Measurements from ENCODE around the gene NKAIN2.
"Not testable (repeated sequence)": the region's sequence is repeated elsewhere in the genome, so short reads cannot be mapped to it uniquely, and the experiment has no call there.

NKAIN2 gene

DNA sequence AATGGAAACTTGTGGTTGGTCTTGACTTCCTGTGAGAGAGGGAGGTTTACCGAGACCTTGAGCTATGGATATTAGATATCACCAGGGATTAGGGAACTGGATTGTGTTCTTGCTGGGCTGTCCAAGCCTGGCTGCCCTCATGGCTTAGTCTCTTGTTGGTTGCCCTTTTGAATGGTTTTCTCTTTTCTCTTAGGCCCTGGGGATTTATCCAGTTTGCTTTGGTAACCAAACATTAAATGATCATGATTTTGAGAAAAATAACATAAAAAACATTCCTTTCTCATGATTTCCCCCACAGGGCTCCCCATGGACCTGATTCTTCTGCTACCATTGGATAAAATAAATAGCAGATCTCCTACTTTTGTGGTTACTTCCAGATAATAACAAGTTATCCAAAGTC lies 852.2 kb downstream of the NKAIN2 start:
- no peak for DNase-seq

DNA sequence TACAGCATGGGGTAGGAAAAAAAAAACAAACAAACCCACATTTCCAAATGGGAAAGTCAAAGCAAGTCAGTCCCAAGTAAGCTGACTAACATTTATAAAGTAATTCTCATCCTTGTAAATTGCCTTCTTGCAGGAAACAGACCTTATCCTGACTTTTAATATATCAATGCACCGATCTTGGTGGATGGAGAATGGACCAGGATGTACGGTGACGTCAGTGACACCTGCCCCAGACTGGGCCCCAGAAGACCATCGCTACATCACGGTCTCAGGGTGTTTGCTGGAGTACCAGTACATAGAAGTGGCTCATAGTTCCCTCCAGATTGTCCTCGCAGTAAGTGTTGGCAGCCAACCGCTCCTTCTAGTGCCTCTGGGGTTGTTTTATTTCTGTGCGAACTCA lies 854.4 kb downstream of the NKAIN2 start:
- no peak for DNase-seq

DNA sequence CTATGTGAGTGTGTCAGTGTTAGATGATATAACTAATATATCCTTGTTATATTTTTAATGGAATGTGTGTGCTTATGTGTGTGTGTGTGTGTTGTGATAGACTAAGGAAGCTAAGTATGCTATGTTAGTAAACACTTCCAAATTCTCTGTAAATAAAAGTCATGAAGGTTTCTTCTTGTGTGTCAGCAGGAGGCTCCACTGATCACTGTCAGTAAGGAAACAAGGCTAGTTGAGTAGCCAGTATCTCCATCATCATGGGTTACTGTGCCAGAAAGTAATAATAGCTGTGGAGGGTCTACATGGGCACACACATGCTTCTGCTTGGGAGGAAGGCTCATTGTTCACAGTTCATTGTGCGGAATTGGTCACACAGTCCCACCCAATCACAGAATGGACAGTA lies 855.8 kb downstream of the NKAIN2 start:
- DNase-seq = no peak

DNA sequence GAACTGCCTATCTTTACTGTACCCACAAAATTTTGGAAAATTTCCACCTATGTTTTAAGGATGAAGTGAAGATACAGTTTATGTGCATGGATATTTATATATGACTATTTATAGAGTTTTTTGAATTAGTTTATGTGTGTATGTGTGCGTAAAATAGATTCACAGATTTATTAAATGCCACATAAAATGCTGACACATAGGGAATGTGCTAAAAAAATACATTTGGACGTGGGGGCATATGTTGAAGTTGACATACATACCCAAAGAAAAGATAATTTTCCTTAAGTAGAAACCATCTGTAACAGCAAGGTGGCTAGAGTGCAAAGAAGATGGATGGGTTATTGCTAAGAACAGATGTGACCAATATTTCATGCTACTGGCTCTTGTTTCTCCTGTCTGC lies 856.5 kb downstream of the NKAIN2 start:
- no peak for DNase-seq

DNA sequence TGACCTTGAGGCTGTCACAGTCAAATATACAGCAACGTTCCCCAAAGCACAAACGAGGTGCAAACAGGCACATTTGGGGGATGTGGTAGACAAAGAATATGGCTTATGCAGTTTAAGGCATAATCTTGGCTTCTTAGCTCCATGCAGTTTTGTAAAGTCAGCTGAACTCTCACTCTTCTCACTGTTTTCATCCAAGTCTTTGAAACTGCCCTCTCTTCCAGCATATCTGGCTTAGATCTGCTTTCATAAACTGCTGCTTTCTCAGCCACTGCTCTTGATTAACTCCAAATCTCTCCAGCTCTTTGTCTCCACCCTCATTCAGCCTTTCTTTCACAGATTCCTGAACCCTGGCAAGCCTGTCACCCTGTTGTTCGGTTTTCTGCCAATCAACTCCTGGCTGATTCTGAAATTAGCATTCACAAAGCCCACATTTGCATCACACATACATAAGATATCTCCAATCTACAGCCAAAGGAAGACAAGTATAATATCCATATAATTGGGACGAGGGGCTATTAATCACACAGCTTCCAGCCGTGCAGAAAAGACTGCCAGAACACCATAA lies 857.5 kb downstream of the NKAIN2 start:
- DNase-seq = no peak

DNA sequence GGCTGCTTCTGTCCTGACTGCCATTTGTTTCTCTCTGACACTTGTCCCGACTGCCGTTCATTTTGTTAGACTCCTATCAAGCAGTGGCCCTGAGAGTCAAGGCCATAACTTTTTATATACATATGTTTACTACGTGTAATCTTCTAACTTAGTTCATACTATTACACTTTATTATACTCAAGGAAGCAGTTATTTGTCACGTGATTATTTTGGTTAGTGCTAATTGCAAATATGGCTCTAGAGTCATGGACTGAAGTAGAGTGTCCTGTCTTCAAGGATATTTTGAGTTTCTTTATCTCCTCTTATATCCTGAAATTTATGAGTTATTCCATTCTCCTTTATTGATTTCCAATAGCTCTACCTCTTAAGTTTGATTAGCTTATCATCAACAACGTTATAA lies 864.4 kb downstream of the NKAIN2 start:
- DNase-seq = no peak

DNA sequence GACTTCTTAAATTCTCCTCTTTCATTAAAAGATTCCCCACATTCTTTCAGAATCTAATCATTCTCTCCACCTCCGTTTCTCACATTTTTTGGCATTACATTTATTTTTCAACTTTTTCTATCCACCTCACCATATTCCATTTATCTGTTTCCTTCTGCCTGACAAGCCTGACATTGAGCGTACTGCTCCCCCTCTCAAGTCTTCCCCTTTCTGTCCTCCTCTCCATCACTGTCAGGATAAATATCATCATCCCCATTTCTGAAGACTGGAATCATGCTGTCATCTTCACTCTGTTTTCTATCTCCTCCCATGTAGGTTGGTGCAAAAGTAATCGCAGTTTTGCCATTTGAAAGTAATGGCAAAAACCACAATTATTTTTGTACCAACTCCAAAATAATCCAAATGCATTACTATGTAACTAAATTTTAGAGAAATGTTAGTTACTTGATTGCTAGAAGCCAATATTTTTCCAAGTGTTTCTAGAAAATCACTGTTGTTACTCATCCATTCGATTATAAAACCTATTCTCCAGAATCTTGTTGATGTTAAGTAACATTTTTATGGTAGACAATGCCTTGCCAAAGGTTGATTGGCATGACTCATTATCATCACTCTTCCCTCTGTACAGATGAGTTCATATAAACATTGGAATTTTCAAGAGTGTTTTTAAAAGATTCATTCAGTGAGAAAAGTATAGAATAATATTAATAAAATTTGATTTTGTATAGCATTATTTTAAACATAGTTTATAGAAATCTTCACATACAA lies 866.2 kb downstream of the NKAIN2 start:
- DNase-seq = no peak

DNA sequence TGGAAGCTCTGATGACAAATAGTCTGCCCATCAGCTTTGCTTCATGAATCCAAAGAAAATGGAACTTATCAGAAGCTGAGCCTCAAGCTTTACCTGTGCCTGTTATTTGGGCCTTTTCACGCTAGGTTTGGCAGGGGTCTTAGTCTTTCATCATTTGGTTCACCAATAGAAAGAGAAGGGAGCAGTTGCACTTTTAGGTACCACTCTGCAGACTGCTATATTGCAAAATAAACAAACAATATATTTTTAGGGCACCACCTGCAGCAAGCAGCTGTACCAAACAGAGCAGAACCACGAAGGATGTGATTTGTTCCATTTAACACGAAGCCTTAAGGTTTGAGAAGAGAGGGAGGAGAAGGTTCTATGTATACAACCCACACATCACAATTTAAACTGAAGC lies 867.1 kb downstream of the NKAIN2 start:
- DNase-seq = no peak

DNA sequence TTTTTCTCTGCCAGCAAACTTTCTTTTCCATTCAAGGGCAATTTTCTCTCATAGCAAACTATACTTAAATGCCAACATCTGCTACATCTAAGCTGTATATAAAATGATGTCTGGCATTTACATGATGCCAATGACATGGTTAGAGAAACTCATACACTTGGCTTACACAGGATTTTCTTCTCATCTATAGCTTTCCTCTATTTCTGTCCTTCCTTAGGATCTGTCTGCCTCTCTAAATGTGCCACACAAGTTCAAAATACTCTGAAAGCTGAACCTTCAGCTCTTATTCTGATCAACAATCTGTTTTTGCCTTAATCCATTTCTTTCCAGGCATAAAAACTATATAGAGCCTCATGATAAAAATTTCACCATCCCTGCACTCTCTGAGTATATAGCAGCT lies 867.7 kb downstream of the NKAIN2 start:
- DNase-seq = no peak

DNA sequence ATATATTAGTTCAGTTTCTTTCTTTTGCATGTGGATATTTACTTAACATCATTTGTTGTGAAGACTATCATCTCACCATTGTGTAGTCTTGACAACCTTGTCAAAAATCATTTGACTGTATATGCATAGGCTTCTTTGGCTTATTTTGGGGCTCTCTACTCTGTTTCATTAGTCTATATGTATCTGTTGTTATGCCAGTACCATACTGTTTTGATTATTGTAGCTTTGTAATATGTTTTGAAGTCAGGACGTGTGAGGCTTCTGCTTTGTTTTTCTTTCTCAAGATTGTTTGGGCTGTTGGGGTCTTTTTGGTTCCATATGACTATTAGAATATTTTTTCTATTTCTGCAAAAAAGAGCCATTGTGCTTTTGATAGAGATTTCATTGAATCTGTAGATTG lies 870.4 kb downstream of the NKAIN2 start:
- no peak for DNase-seq

DNA sequence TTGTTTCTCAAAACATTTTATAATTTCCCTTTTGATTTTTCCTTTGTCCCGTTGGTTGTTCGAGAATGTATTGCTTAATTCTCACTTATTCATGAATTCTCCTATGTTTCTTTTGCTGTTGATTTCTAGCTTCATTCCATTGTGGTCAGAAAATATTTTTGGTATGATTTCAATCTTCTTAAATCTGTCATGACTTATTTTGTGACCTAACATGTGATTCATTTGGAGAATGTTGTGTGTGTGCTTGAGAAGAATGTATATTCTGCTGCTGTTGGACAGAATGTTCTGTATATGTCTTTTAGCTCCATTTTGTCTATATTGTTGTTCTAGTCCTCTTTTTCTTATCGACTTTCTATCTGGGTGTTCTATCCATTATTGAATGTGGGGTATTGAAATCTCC lies 872.4 kb downstream of the NKAIN2 start:
- DNase-seq = no peak

DNA sequence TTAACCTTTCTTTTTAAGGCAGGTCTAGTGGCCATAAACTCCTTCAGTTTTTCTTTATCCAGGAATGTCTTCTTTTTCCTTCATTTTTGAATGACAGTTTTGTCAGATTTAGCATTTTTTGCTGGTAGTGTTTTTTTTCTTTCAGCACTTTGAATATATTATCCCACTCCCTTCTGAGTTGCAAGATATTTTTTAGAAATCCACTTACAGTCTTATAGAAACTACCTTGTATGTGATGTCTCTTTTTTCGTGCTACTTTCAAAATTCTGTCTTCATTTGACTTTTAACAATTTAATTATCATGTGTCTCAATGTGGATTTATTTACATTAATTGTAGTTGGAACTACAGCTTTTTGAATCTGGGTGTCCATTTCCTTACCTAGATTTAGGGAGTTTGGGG lies 874.2 kb downstream of the NKAIN2 start:
- DNase-seq = no peak

DNA sequence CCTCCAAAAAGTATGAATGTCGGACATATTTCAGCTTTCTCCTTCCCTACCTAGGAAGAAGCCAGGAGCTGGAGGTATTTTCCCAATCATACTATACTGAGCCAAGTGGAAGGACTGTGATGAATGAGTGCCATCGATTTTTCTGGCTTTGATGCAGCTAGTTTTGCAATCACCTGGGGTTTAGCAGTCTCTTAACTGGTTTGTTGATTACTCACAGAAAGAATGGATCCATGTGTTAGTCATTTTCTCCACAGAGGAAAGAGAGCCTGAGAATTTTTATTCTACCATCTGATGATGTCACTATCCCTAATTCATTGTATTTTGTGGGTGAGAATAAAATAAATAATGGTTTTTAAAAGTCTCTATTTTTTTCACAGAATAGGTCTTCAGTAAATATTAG lies 875.7 kb downstream of the NKAIN2 start:
- DNase-seq = no peak

DNA sequence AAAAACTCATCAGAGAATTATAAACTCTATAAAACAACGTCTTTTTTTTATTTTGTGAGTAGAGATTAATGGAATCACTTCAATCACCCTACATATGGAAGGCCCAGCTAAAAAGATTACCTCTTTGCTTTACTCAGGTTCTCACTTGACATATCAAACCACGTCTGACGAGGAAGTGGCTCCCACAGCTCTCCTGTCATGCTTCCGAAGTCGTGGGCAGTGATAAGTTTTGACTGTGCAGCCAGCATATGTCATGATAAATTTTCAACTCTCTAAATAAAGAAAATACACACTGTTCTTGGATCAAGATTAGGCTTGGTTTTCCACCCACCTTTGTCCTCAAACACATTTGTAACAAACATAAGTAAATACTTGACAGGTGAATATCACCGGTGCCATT lies 879.1 kb downstream of the NKAIN2 start:
- DNase-seq = no peak

DNA sequence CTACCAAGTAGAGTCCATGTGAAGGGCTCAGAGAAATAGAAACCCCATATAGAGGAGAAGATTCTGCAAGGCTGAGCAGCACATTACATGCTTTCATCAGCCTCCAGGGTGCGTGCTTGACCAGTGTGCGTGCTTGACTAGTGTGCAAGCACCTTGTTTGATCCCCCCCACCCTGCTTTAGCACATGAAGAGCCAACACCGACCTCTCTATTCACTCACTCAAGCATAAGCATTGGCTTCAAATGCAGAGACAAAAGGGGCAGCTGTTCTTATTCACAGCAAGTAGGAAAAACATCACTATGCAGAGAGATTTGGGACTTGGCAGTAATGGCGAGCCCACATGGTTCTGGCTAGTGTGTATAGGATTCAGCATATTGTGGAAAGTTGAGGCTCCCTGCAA lies 879.8 kb downstream of the NKAIN2 start:
- no peak for DNase-seq

DNA sequence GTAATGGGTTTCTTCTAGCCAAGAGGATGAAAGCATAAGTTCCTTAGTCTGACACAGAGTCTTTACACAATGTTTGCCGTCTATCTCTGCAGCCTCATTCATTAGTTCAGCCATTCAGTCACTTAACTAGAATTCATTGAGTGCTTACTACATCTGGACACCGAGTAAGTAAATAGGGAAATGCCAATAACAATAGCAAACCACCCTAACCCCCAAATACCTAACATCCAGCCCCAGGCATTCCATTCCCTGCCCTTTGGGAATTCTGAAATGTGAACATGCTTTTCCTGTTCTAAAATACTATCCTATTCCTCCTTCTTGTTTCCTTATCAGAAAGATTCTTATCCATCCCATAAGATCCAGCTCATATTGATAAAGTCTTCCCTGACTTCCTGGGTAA lies 881.0 kb downstream of the NKAIN2 start:
- DNase-seq = no peak

DNA sequence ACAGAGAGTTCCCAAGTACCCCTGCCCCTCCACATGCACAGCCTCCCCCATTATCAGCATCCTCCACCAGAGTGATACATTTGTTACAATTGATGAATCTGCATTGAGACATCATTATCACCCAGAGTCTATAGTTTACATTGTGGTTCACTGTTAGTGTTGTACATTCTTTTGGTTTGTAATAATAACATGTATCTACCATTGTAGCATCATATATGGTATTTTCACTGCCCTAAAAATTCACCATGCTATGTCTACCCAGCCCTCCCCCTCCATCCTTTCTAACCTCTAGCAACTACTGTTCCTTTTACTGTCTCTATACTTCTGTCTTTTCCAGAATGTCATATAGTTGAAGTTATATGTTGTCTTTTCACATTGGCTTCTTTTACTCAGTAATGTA lies 884.7 kb downstream of the NKAIN2 start:
- no peak for DNase-seq

DNA sequence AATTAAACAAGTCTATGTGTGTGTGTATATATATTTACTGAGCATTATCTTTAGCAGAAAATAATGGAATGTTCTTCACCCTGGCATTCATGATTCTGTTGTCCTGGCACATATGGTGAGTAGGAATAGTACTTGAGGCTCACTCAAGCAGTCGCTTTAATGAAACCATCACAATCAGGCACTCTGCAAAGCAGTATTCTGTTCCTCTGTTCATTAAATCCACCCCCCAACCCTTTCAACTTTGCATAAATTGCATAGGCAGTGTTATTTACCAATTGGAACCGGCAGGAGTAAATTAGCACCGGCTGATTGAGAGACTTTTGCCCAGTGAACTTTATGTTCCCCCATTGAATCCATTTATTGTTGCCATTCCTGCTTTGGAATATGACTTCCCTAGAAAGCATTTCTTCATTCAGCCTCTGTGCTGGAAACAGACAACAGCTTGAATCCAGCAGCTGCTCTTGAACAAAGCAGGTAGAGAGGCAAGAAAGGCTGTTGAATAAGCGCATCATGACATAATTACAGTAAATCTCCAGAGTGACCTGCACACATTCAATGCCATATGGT lies 890.6 kb downstream of the NKAIN2 start:
- DNase-seq = no peak

DNA sequence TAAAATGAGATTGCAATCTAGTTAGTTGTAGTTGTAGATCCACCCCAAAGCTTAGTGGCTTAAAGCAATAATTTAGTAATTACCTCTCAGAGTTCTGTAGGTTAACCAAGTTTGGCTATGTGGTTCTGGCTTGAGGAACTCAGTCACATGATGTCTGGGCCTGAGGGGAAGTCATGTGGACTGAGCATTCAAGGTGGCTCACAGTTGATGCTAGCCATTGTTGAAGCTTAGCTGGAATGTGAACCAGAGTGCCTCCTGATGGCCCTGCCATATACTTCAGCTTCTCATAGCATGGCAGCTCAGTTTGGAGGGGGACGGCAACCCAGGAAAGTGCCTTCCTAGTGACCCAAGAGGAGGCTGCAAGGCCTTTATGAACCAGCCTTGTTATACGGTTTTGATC lies 895.4 kb downstream of the NKAIN2 start:
- DNase-seq = no peak

DNA sequence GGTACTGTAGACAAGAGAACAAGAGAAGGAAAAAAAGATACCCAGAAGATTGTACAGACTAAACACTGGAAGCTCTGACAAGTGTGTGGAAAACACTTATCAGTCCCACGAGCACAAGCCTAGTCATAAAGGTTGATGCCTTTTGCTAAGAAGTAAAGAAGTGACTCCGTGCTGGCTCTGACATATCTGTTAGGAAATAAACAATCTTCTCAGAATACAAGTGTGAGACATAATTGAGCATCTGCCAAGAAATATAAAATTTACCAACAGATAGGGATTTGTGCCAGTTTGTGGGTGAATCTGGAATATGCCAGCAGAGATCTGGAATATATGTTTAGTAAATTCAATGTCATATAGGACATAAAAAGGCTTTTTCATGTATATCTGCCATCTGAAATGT lies 899.9 kb downstream of the NKAIN2 start:
- no peak for DNase-seq

DNA sequence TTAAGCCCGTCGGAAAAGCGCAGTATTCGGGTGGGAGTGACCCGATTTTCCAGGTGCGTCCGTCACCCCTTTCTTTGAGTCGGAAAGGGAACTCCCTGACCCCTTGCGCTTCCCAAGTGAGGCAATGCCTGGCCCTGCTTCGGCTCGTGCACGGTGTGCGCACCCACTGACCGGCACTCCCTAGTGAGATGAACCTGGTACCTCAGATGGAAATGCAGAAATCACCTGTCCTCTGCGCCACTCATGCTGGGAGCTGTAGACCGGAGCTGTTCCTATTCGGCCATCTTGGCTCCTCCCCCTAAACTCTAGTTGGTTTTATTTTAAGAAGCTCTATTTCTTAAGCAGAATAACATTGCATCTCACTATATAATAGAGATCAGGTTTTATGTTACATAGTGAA lies 908.9 kb downstream of the NKAIN2 start:
- DNase-seq = not testable (repeated sequence)

DNA sequence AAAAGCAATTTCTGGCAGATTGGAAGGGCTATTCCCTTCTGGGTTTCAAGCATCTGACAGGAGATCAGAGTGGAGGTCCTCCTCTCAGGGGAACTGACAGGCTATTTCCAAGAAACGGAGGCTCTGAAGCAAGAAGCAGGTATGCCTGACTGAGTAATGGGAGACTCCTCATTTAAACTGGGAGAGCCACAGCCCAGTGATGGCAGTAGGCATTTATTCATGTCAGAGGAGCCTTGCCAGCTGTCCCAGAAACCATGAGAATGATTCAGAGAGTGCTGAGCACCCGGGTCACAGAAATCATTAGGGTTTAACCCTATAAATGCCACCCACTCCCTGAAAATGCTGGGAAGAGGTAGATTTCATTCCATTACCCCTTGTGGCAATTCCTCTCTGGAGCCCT lies 911.1 kb downstream of the NKAIN2 start:
- DNase-seq = no peak

DNA sequence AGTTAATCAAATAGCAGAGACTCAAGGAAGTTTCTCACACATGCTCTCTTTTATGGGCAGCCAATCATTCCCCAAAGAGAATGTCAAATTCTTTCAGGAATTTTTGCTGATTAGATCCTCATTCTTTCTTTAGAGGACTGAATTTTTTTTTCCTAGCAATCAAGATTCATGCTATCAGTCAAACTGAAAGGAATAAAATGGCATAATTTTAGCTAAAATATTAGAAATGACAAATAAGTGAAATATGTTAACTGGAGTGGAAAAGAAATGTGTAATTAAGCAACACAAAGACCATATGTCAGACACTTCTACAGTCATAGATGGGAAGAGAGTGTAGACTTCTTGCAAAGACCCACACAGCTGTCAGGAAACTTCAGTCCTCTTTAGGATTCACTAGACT lies 916.2 kb downstream of the NKAIN2 start:
- DNase-seq = no peak

DNA sequence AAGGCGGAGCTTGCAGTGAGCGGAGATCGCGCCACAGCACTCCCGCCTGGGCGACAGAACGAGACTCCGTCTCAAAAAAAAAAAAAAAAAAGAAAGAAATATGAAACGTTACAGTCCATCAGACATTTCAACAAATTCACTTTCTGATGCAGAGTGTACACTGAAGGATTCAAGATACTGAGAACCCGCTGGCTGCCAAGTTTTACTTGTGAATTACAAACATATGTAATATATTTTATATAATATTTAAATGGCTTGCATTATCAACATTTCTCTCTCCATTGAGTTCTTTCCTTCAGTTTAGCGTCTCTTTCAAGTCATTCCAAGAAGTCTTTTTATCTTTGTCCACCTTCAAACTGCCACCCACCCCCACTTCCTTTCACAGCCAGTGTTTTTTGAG lies 917.7 kb downstream of the NKAIN2 start:
- DNase-seq = no peak

Data from activated CD4-positive, alpha-beta T cell treated with anti-CD3 and anti-CD28 coated beads, Interleukin-2, amount 50 U/mL, for 4 hours (primary cell).